Measurements from ENCODE around the gene CSTB. TPM values are rescaled to one million over a fixed set of nuclear protein-coding genes. Genes with fewer than 3 reads are reported as not detected.

Gene CSTB
- total RNA-seq, 1 experiment from 2014 or later: 36.1 TPM

- TF ChIP-seq NFYB (CRISPR knock-in tag; conservative IDR thresholded peaks at IDR 0.05; ENCODE audit: low read depth) (no peak), NR1H2 (CRISPR knock-in tag; IDR thresholded peaks at IDR 0.05) (no peak), E2F1 (CRISPR knock-in tag; IDR thresholded peaks at IDR 0.05) (no peak), SMAD4 (CRISPR knock-in tag; IDR thresholded peaks at IDR 0.05) (no peak)
Measured at GRCh38 chr21:43802713-43803313, 26.7 kb upstream of the CSTB start (continued).

- peak overlapping the region; percentile 53; the same call in 1 of the 2 replicates for H3K27ac Mint-ChIP-seq
- no peaks in the 10 kb centered on the region for H3K4me1 Mint-ChIP-seq
- TF ChIP-seq FOXK1 (CRISPR knock-in tag; IDR thresholded peaks at IDR 0.05) (no peak), CDX4 (CRISPR knock-in tag; IDR thresholded peaks at IDR 0.05; ENCODE audit: borderline replicate concordance) (no peak), GRHL2 (CRISPR knock-in tag; IDR thresholded peaks at IDR 0.05; ENCODE audit: insufficient replicate concordance, severe bottlenecking) (no peak), KAT7 (CRISPR knock-in tag; IDR thresholded peaks at IDR 0.05; ENCODE audit: borderline replicate concordance) (no peak), HMGXB4 (CRISPR knock-in tag; IDR thresholded peaks at IDR 0.05) (no peak)
- no peaks in the 10 kb centered on the region for H3K27me3 Mint-ChIP-seq (ENCODE audit: low read depth)
- POLR2A ChIA-PET: no interaction called here
- no peak overlapping the region for H3K4me3 Mint-ChIP-seq
- ATAC-seq (no peak), DNase-seq (ENCODE audit: low spot score) (no peak)
- H3K9me3 Mint-ChIP-seq: no peaks in the 10 kb centered on the region
- CTCF ChIA-PET: interaction anchor here (0.7 to 1.1 kb wide), 2 partner anchors 10 to 12 kb away, joined by 3 read pairs; partner anchors contain the start of gene RRP1
- H3K36me3 Mint-ChIP-seq: peaks cover 61% of the 10 kb centered on the region
Measured at GRCh38 chr21:43801006-43801783, 25.1 kb upstream of the CSTB start.

GRCh38 chr21:43800566-43800965 lies 24.5 kb upstream of the CSTB start:
- H3K27me3 Mint-ChIP-seq (ENCODE audit: low read depth): no peaks in the 10 kb centered on the region
- CTCF ChIA-PET: interaction anchor here (0.7 to 1.1 kb wide), 2 partner anchors 10 to 11 kb away, joined by 3 read pairs; partner anchors contain the start of gene RRP1
- peaks cover 68% of the 10 kb centered on the region for H3K36me3 Mint-ChIP-seq
- no peak for DNase-seq (ENCODE audit: low spot score)
- no peaks in the 10 kb centered on the region for H3K9me3 Mint-ChIP-seq
- POLR2A ChIA-PET: no interaction called here
- H3K4me3 Mint-ChIP-seq: no peak overlapping the region
- no peaks in the 10 kb centered on the region for H3K4me1 Mint-ChIP-seq
- H3K27ac Mint-ChIP-seq: no peak overlapping the region; the same call in 1 of the 2 replicates
- no peak for ATAC-seq
- TF ChIP-seq SMAD4 (CRISPR knock-in tag; IDR thresholded peaks at IDR 0.05) (no peak), GRHL2 (CRISPR knock-in tag; IDR thresholded peaks at IDR 0.05; ENCODE audit: insufficient replicate concordance, severe bottlenecking) (no peak), EMX1 (CRISPR knock-in tag; IDR thresholded peaks at IDR 0.05) (no peak), NR2C2 (CRISPR knock-in tag; IDR thresholded peaks at IDR 0.05) (no peak), MLX (CRISPR knock-in tag; IDR thresholded peaks at IDR 0.05) (no peak), TEAD4 (CRISPR knock-in tag; IDR thresholded peaks at IDR 0.05) (no peak), KAT7 (CRISPR knock-in tag; IDR thresholded peaks at IDR 0.05; ENCODE audit: borderline replicate concordance) (no peak), ZNF532 (CRISPR knock-in tag; IDR thresholded peaks at IDR 0.05; ENCODE audit: borderline replicate concordance) (no peak), ZNF138 (CRISPR knock-in tag; conservative IDR thresholded peaks at IDR 0.05) (no peak), ZNF416 (CRISPR knock-in tag; IDR thresholded peaks at IDR 0.05) (no peak), ZNF423 (CRISPR knock-in tag; IDR thresholded peaks at IDR 0.05) (no peak), ELF4 (CRISPR knock-in tag; IDR thresholded peaks at IDR 0.05; ENCODE audit: low read depth) (no peak), ZNF121 (CRISPR knock-in tag; IDR thresholded peaks at IDR 0.05) (no peak), PREB (CRISPR knock-in tag; IDR thresholded peaks at IDR 0.05; ENCODE audit: borderline replicate concordance) (no peak), MXD4 (CRISPR knock-in tag; IDR thresholded peaks at IDR 0.05; ENCODE audit: borderline replicate concordance) (no peak)

All from WTC11 (cell line).